Suprapubic skin (tissue), 4 donors: ENCODE results near the gene GZMM.

Source experiments
- EP300 ChIP-seq: sonication (generic); formaldehyde crosslinking; IDR thresholded peaks from one replicate; pipeline ENCODE4 v1.6.1; 2017; ENCODE audit warnings: antibody characterized with exemption
- POLR2A ChIP-seq, 2 donors: fragments of 450-650 bp; IDR thresholded peaks; one replicate each; pipeline ENCODE4 v1.6.1; 2017; ENCODE audit warnings: antibody characterized with exemption in 2 of 2, mild to moderate bottlenecking in 2 of 2, moderate library complexity in 2 of 2
- POLR2AphosphoS5 ChIP-seq, 3 donors: sonication (generic); formaldehyde crosslinking; IDR thresholded peaks; one replicate each; pipeline ENCODE4 v1.6.1; 2017; ENCODE audit warnings: antibody characterized with exemption in 3 of 3
- TF ChIP-seq, protein P1 (sequence below), 2 donors: fragments of 200-600 bp in 1 of 2; fragments of 450-650 bp in 1 of 2; sonication (generic) in 1 of 2; IDR thresholded peaks; one replicate each; pipeline ENCODE4 v1.5.1; 2016 to 2019; ENCODE audit warnings: antibody characterized with exemption in 2 of 2, mild to moderate bottlenecking in 1 of 2, moderate library complexity in 1 of 2

GRCh38 chr19:498511-498891, 45.4 kb upstream of the GZMM start:
- TF ChIP-seq POLR2AphosphoS5 (IDR thresholded peaks at IDR 0.05) (no peak), EP300 (no peak), POLR2A (IDR thresholded peaks at IDR 0.05) (no peak)
- TF ChIP-seq, protein P1, sequence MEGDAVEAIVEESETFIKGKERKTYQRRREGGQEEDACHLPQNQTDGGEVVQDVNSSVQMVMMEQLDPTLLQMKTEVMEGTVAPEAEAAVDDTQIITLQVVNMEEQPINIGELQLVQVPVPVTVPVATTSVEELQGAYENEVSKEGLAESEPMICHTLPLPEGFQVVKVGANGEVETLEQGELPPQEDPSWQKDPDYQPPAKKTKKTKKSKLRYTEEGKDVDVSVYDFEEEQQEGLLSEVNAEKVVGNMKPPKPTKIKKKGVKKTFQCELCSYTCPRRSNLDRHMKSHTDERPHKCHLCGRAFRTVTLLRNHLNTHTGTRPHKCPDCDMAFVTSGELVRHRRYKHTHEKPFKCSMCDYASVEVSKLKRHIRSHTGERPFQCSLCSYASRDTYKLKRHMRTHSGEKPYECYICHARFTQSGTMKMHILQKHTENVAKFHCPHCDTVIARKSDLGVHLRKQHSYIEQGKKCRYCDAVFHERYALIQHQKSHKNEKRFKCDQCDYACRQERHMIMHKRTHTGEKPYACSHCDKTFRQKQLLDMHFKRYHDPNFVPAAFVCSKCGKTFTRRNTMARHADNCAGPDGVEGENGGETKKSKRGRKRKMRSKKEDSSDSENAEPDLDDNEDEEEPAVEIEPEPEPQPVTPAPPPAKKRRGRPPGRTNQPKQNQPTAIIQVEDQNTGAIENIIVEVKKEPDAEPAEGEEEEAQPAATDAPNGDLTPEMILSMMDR (IDR thresholded peaks at IDR 0.05) = no peak
